ENCODE measurements around the gene ARHGAP25. TPM values are rescaled to one million over a fixed set of nuclear protein-coding genes. Genes with fewer than 3 reads are reported as not detected.

Gene ARHGAP25
- total RNA-seq, 2 donors from 2014 or later, result 6.8 to 11.0 TPM

DNA sequence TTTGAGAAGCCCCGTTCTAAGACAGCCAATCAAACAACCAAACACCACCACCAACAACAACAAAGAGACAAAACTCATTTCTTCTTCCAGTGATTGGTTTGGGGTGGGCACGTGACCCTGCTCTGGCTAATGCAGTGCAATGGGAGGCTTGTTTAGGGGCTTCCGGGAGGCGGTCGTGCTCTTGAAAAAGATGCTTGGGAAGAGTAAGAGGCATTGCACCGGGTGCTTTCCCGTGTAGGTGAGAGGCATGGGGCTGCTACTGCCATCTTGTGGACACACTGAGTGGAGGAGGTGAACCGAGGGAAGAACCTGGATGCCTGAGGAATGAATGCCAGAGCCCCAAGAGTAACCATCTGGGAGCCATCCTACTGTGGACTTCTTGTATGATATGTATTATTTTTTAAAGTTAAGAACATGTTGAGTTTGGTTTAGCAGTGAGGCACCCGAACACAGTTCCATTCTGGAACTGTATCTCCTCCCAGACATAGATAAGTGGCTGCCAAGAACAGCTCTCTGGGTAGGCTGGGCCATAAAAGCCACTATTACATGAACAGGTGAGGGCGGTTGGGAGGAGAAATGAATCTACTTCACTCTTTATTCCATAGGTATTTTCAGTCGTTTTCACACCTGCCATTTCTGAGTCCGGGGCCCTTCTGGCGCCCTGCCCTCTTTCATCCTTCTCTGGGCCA lies 19.1 kb upstream of the ARHGAP25 start:
- ATAC-seq (peak; percentile 61 to 64), DNase-seq (peak; percentile 43)
- intact Hi-C loops (cut with DNase I), result loop anchor here in 1 of 2 donors (10.0 kb wide), 1 partner anchor 251 kb away; the partner anchor contains the start of genes APLF and FBXO48

DNA sequence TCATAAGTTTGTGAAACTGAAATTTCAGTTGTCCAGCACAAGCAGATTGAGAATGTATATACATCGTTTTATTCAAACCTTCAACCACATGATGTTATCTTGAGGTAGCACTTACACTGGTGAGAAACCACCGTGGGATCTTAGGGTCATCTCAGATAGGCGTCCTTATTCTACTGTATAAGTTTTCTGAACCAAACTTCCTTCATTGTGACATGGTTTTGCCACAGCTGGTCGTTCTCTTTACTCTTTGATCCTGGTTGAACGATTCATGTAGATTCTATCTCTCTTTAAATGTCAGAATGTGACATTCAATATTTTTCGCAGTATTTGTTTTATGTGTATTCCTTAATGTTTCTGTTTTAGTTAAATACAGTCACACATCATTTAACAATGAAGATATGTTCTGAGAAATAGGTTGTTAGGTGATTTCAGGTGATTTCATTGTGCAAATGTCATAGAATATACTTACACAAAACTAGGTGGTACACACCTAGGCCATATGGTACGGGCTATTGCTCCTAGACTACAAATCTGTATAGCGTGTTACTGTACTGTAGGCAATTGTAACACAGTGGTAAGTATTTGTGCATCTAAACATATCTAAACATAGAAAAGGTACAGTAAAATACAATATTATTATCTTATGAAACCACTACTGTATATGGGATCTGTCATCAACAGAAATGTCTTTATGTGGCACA lies 17.9 kb upstream of the ARHGAP25 start:
- no peak for DNase-seq
- no peak for ATAC-seq
- intact Hi-C loops (cut with DNase I), result loop anchor here in 1 of 2 donors (10.0 kb wide), 1 partner anchor 252 kb away; the partner anchor contains the start of genes APLF and FBXO48

DNA sequence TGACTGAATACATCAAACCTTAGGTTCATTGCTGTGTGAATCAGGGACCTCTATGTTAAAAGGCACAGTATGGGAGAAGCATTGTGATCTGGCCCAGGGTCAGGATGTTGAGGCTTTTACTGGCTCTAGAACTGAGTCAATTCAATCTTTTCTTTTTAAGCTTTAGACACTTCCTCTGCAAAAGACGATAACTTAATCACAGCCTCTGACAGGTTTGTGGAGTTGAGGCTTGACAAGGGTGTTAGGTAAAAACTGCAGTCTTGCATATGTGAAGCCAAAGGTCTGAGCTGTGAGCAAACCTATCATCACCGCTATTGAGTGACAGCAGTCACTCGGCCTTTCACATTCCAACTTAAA lies 17.3 kb upstream of the ARHGAP25 start:
- intact Hi-C loops (cut with DNase I), result loop anchor here in 1 of 2 donors (10.0 kb wide), 1 partner anchor 252 kb away; the partner anchor contains the start of genes APLF and FBXO48
- ATAC-seq (no peak), DNase-seq (no peak)

DNA sequence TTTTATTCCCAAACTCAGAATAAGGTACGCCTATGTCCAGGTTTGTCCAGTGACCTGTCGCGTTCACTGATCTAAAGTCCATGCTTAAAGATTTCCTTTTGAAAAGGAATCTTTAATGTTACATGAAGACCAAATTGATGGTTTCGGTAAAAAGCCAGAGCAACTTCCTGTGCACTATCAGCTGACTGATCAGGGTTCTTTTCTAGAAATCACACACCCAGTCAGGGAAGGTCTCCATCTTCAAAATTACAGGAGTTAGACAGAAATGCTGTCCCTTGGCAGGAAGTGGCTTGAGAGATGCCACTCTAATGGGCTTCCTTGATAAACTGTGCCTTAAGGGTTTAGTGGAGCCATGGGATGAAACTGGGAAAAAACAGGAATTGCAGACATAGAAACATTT lies 14.7 kb upstream of the ARHGAP25 start:
- DNase-seq (no peak), ATAC-seq (no peak)
- intact Hi-C loops (cut with DNase I), result loop anchor here in 1 of 2 donors (10.0 kb wide), 1 partner anchor 255 kb away; the partner anchor contains the start of genes APLF and FBXO48

DNA sequence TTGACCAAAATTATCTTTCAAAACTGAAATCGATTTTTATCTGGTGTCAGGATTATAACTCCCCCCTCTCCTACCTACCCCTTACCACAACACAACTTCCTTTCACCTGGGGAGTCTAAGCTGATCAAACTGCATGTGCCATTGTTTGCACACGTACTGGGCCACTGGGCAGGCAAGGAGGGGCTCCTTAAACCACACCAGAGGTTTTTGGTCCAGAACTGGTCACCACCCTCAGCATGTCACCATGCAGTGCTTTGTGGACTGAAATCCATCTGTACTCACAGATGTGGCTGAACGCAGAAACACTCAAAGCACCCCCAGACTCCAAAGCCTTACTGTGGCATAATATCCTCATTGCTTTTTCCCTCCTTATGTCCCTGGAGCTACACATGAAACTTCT lies 13.9 kb upstream of the ARHGAP25 start:
- DNase-seq (no peak), ATAC-seq (no peak)
- intact Hi-C loops (cut with DNase I), result no loop called here

DNA sequence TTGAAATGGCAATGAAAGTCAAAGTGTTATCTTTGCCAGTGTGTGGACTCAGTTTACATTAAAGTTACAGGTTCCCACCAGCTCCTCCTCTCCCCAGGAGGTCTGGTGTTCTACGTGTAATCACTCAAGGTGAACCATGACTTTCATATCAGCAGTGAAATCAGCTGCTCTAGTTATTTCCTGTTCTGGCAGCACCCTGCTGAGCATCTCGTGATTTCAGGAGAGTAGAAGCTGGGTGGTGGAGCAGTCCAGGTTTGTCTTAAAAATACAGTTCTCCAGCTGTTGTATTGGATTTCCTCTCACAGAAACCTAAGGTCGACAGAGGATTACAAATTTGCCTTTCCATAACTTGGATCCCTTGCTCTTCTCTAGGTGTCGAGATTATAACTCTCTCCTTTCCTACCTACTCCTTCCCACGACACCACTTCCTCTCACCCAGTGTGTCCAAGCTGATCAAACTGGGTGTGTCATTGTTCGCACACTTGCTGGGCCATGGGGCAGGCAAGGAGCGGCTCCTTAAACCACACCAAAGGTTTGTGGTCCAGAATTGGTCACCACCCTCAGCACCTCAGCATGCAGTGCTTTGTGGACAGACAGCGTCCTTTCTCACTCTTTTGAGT lies 13.0 kb upstream of the ARHGAP25 start:
- DNase-seq, result no peak
- intact Hi-C loops (cut with DNase I), result no loop called here
- ATAC-seq, result peak in 1 of 2 donors; percentile 34

DNA sequence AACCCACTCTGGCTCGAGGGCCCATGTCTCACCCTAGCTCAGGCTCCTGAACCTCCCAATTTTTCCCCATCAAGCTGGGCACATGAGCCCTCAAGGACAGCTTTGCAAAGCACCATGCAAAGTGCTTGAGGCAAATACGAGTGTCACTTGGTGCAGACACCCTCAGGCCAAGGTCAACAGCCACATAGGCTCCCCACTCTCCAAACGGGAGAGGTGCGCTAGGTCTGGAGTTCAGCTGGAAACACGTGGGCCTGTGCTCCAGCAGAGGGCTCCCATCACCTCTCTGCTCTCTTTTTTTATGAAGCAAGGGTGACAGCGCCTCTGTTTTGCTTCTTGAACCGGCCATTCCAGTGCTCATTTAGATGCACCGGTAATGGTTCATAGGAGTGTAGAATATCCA lies 11.9 kb upstream of the ARHGAP25 start:
- intact Hi-C loops (cut with DNase I), result no loop called here
- DNase-seq (no peak), ATAC-seq (no peak)

DNA sequence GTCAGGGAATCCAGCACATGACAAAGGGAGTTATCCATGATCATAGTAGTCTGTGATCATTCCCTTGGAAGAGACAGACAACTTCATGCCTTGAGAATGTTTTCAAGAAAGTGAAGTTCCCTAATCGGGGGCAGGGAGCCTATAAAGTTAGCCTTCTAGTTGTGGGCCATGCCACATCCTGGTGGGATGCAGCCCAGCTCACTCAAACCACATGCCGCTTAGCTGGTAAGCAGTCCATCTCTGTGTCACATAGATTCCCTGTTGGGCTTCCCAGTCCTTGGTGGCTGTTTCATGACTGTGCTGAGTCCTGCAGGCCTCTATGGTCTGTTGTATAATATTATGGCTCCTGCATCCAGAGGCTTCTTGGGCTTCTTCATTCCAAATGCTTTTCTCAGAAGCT lies 11.4 kb upstream of the ARHGAP25 start:
- intact Hi-C loops (cut with DNase I), result no loop called here
- ATAC-seq (no peak), DNase-seq (no peak)

DNA sequence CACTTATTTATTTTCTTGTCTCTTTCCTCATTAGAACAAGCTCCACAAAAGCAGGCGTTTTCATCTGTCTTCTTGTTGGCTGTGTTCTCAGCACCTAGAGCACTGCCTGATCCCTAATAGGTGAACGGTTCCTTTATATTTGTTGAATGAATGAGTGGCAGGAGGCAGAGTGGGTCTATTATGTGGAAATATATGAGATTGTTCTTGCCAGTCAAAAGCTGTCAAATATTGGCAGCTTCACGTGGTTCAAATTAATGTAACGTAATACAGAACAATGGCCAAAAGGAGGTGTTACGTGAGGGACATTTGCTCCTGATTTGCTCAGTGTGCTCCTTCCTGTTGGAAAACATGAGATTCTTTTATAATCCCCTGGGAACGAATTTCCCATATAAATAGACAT lies 8.5 kb upstream of the ARHGAP25 start:
- intact Hi-C loops (cut with DNase I), result no loop called here
- DNase-seq, result no peak
- no peak for ATAC-seq

DNA sequence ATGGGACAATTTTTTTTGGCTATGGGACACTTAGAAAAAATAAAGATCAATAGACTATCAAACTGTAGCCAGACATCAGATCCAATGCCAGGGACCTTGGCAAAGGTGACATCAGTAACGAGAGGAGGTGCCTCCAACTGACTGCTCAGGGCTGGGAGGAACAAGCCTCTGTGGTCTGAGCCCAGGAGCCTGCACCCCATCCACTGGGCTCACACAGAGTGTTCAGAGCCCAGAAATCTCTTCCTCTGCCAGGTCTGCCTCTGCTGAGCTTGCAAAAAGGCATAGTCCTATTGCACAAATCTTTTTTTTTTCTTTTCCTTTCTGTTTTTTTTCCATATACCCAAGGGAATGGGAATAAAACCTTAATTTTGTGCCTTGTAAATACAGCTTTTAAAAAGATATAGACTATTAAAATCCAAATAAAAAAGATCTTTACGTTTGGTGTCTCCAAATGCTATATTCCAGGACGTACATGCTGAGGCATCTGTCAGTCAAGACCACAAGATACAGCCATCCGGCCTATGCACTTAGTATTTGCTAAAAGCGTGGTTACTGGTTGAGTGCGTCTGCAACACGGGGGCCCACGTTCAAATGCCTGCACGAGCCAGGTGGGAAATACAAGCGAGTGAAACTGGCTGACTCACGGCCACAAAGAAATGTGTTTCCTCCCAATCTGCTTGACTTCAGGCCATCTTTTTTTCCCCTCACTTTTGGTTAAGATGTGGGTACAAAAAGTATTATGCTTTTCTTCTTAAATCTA lies 7.8 kb upstream of the ARHGAP25 start:
- intact Hi-C loops (cut with DNase I), result no loop called here
- ATAC-seq (peak; percentile 54 to 70), DNase-seq (no peak)

DNA sequence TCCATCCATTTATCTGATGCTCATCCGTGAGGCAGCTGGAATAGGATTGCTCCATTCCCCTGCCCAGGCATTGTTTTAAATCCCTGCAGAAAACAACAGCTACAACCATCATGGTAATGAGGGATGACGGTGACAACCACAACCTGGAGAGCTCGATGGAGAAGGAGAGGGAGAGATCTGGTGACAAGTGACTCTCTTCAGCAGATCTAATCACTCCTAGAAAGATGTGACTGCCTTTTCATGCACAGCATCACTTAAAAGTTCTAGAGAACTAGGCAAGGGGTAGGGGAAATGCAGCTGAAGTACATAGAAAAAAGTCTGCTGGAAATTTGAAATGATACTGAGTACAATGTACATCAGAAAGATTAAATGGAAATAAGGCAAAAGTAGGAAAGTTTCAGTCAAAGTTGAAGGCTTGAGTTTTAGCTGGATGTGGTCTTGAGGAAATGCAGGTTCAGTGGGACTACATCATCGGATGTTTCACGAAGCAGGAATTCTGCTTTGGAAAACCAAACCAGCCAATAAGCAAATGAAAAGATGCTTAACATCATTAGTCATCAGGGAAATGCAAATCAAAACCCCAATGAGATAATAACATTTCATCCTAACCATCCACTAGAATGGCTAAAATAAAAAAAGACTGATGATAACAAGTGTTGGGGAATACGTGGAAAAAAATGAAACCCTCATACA lies 6.8 kb upstream of the ARHGAP25 start:
- ATAC-seq (no peak), DNase-seq (no peak)
- intact Hi-C loops (cut with DNase I), result no loop called here

DNA sequence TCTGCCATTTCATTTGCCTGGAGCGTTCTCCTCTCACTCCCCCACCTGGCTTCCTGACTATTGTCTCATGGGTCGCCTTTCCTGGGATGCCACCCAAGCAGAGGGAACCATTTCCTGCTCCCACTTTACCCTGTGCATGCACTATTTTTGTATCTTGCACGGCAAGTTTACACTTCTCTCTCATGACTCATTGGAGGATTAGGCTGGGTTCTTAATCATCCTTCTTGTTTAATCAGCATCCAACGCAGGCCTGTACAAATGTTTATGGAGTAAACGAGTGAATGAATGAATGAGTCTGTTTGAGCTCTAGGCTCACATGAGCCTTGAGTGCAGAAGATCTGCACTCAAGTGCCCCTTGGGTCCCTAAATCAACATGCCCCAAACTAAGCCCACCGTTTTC lies 3.8 kb upstream of the ARHGAP25 start:
- intact Hi-C loops (cut with DNase I), result no loop called here
- ATAC-seq, result no peak

DNA sequence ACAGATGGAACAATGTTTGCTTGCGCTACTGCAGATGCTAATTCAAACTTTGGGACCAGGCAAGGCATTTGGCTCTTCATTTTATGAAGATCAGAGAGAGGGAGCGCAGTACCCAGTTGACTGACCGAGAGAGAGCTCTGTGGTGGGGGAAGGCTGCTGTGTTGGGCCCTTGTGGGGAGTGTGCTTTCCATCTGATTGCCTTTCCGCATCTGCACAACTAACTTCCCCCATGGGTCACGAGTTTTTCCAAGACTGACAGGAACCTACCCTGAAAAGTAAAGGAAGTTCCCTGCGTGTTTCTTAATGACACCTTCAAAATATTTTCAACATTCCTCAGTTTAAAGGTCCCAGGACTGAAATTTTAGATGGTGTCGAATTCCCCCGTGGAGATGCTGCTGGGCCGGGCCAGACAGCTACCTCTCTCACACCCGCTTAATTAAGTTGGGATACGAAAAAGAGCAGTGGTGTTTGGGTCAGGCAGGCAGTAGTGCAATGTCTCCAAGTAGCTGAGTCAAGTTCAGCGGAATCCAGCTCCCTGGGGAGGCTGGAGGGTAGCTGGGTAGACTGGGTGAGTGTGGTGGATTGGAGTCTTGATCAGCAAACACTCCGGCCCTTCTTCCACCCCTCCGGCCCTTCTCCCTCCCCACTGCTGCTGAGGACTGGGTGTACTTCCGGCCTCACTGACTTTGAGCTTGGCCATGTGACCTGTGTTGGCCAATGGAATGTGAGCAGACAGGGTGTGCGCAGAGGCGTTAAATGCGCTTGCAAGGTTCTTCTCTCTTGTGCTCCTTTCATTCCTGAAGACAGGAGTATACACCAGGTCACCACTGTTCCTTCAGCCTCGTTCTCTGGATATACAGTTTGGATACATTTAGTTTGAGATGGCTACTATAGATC lies 2.3 kb upstream of the ARHGAP25 start:
- intact Hi-C loops (cut with DNase I), result no loop called here
- ATAC-seq (peak; percentile 34 to 60), DNase-seq (no peak)

More for the DNA sequence above, 3.8 kb upstream of the ARHGAP25 start:
- DNase-seq, result no peak

DNA sequence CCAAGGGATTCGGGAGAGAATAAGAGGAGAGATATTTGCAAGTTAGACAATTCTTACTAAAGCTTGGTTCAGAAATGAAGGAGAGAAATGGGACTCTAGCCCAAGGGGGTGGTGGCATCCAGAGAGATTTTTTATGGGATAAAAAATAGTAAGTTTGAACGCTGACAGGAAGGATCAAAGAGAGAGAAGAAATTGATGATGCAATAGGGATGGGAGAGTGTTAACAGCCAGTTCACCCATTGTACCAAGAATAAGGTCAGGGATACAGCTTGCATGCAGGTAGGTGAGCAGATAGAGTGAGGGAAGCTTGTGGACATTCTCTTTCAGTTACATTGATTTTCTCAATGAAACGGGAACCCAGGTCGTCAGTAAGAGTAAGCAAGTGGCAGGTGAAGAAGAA lies 1.2 kb upstream of the ARHGAP25 start:
- no peak for DNase-seq
- intact Hi-C loops (cut with DNase I), result no loop called here
- no peak for ATAC-seq

DNA sequence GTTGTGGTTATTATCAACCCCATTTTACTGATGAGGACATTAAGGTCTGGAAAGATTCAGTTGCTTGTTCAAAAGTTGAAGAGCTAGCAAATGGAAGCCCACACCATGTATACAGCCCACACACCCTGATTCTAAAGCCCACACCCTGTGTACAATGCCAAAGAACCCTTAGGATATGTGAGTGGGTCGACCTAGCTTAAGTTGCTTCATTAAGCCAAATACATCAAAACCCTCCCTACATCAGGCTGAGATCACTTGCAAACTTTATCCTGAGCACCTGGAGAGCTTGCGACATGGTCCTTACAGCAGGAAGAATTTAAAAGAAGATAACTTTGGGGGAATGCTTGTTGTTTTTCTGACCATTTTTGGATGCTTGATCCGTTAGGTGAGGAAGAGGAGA lies 435 bp upstream of the ARHGAP25 start:
- DNase-seq (no peak), ATAC-seq (no peak)
- intact Hi-C loops (cut with DNase I), result no loop called here

DNA sequence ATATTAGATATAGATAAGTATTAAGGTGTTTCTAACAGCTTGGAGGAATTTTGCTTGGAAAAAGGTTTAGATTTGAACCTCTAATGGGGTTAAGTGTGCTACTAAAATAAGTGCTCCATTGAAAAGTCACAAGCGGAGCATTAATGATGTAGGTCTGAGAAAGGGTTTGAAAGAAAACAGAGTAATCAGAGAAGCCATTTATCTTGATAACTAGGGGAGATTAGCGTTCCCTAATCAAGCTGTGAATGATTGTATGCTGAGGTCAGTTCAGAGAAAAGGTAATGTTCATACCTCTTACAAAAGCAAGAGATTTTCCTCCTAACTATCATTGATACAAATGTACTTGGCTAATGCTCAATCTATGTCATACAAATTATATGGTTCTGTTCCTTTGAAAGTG lies 1.5 kb downstream of the ARHGAP25 start:
- DNase-seq, result no peak
- ATAC-seq, result no peak
- intact Hi-C loops (cut with DNase I), result no loop called here

DNA sequence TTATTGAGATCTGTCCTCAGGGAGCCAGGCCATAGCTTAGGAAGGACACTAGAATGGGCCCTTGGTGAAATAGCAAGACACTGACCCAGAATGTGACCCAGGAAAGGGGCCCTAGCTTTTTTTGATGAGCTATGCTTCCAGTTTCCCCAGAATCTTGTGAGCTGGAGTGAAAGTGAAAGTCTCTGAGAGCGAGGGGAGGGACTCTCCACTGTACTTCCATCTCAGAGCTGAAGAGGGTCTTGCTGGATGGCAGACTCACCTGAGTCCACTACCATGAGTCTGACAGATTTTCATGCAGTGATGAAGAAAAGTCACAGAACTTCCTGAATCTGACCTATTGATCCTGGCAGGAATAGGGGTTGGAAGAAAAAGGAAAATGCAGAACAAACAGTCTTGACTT lies 3.1 kb downstream of the ARHGAP25 start:
- DNase-seq, result no peak
- no peak for ATAC-seq
- intact Hi-C loops (cut with DNase I), result no loop called here
